ENCODE results near the gene URI1.
A peak's percentile ranks its signal among the peaks of the same experiment; 100 is the strongest.

The URI1 gene

DNA sequence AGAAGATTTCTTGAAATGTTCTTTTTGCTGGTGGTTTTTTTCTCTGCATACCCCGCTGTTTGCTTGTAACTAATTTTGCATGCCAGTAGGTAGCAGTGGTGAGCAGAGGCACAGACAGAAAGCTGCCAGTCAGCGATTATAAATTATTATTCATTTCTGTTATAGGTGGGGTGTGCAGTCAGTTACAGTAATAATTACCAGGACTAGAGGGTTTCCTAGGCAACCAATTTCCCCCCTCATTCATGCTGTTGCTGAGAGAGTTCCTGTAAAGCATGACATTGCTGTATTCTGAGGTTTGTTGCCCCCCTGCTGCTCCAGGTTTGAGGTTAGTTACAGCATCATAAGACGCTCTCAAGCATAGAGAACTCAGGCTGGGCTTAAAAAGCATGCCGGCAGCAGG lies 104.5 kb downstream of the URI1 start:
- TF ChIP-seq, protein P1, sequence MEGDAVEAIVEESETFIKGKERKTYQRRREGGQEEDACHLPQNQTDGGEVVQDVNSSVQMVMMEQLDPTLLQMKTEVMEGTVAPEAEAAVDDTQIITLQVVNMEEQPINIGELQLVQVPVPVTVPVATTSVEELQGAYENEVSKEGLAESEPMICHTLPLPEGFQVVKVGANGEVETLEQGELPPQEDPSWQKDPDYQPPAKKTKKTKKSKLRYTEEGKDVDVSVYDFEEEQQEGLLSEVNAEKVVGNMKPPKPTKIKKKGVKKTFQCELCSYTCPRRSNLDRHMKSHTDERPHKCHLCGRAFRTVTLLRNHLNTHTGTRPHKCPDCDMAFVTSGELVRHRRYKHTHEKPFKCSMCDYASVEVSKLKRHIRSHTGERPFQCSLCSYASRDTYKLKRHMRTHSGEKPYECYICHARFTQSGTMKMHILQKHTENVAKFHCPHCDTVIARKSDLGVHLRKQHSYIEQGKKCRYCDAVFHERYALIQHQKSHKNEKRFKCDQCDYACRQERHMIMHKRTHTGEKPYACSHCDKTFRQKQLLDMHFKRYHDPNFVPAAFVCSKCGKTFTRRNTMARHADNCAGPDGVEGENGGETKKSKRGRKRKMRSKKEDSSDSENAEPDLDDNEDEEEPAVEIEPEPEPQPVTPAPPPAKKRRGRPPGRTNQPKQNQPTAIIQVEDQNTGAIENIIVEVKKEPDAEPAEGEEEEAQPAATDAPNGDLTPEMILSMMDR (conservative IDR thresholded peaks at IDR 0.05; ENCODE audit: low read depth, low read length) = peak; percentile 86
- H3K4me3 ChIP-seq (ENCODE audit: low read length) = no peak overlapping the region
- no peak for DNase-seq (ENCODE audit: low read depth)

DNA sequence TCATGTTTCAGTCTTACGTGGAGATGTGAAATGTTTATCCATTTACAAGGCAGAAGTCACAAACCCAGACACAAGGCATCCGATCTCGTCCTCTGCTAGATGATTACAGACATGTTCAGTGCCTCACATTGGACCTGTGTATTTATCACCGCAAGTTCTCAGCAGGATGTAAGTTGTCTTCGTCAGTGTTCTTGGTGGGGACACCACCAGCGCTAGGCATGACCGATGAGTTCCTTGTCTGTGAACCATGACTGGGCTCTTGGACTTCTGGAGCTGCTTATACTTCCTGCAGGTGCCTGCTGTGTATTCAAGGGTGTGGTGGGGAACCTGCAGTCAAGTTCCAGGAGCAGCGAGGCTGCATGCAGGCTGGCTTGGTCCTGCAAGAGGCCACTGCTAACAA lies 105.4 kb downstream of the URI1 start:
- TF ChIP-seq, protein P1 (conservative IDR thresholded peaks at IDR 0.05; ENCODE audit: low read depth, low read length) = no peak
- H3K4me3 ChIP-seq (ENCODE audit: low read length) = no peak overlapping the region
- DNase-seq (ENCODE audit: low read depth) = no peak

DNA sequence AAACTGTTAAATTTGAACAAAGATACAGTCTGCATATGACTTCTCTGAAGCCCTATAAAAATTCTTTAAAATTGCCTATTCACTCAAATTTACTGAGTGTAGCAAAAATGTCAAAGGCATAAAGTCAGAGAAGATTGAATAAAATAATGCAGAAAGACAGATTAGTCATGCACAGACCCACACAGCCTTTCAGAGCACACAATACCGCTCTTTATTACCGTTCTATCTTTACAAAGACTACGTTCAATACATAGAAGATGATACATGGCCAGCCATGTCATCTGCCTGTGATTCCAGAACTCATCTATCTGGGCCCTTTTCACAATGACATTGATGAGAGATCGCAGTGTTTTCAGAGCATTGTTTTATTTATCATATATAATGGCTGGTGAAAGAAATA lies 107.2 kb downstream of the URI1 start:
- DNase-seq (ENCODE audit: low read depth) = no peak
- no peak overlapping the region for H3K4me3 ChIP-seq (ENCODE audit: low read length)
- TF ChIP-seq, protein P1 (conservative IDR thresholded peaks at IDR 0.05; ENCODE audit: low read depth, low read length) = no peak

DNA sequence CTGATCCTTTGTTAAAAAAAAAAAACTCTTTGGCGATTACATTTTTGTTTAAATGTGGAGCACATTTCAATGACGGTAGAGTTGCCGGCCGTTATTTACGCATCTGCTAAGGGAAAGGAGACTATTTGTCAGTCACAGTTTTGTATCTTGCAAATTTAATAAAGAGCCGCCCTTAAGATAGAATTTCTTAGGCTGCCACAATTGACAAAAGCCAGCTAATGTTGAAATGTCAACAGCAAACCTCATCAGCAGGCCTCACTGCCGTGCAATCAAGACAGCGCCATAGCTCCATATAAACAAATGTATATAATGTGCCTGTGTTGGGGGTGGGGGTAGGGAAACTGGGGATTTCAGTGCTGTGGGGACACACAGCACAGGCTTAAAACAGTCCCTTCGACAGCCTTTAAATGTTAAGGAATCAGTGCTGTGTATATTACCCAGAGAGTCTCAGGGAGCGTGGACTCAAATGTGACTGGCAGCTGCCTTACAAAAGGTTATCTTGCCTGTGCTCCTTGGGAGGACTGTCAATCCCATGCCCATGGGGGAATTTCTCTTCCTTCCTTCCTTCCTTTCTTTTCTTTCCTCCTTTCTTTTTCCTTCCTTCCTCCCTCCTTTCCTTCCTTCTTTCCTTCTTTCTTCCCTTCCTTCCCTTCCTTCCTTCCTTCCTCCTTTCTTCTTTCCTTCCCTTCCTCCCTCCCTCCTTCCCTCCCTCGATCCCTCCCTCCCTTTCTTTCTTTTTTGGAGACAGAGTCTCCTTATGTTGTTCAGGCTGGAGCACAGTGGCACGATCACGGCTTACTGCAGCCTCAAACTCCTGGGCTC lies 108.0 kb downstream of the URI1 start:
- no peak for DNase-seq (ENCODE audit: low read depth)
- TF ChIP-seq, protein P1 (conservative IDR thresholded peaks at IDR 0.05; ENCODE audit: low read depth, low read length) = no peak
- no peak overlapping the region for H3K4me3 ChIP-seq (ENCODE audit: low read length)

DNA sequence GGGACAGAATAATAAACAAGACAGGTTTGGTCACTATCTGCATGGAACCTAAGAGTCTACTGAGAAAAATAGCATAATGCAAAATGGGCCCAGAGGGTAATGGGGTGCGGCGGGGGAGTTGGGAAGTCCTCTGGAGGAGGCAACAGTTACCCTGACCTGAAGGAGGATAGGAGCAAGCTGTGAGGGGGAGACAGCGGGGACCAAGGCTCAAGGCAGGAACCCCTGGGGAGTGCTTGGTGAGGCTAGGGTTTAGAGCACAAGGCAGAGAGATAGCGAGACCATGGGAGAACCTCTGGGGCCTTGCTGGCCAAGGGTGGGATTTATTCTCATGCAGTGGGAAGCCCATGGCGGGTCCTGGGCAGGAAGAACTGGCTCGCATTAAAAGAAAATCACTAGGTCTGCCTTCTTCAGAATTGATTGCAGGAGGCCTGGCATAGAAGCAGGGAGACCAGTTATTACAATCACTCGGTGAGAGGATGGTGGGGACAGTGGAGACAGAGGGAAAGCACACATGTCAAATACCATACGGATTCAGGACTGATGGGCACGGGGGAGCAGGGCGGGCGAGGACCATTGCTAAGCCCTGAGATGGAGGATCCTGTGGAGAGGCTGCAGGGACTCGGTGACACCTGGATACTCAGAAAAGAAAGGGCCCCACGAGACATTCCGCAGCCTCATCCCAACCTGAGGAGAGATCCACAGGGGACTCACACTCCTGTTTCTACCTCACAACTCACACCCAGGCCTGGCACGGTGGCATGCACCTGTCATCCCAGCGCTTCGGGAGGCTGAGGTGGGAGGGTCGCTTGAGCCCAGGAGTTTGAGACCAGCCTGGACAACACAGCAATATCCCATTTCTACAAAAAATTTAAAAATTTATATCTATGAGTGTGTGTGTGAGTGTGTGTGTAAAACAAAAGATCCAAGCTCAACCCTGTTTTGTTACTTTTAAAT lies 110.4 kb downstream of the URI1 start:
- TF ChIP-seq, protein P1 (conservative IDR thresholded peaks at IDR 0.05; ENCODE audit: low read depth, low read length) = no peak
- H3K4me3 ChIP-seq (ENCODE audit: low read length) = no peak overlapping the region
- no peak for DNase-seq (ENCODE audit: low read depth)

DNA sequence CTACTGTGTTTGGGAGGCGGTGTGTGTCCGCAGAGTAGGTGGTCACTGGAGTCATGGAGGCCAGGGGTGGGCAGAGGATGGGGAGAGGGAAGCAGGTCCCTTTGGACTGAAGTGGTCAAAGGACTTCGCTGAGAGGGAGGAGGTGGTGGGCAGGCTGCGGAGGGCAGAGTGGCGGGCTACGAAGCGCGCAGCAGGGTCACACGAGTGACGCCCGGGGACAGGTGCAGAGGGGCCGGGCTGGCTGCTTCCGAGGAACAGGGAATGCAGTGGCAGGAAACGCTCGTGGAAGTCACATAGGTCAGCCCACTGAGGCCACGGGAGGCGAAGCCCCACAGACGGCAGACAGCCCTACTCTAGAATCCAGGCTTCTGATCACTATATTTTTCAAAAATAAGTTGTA lies 111.5 kb downstream of the URI1 start:
- TF ChIP-seq, protein P1 (conservative IDR thresholded peaks at IDR 0.05; ENCODE audit: low read depth, low read length) = no peak
- no peak for DNase-seq (ENCODE audit: low read depth)
- no peak overlapping the region for H3K4me3 ChIP-seq (ENCODE audit: low read length)

Measured in retinal pigment epithelial cell (primary cell).